Erythroblast (primary cell): ENCODE results near the gene KCNT2.

Experiments used
- GATA1 ChIP-seq: IDR thresholded peaks from 2 replicates; pipeline ENCODE4 v1.6.1; 2011; ENCODE audit warnings: low read depth, mild to moderate bottlenecking, control low read depth, low read length, moderate library complexity
- POLR2A ChIP-seq: IDR thresholded peaks from 2 replicates; pipeline ENCODE4 v1.6.1; 2011; ENCODE audit warnings: mild to moderate bottlenecking, low read length

DNA sequence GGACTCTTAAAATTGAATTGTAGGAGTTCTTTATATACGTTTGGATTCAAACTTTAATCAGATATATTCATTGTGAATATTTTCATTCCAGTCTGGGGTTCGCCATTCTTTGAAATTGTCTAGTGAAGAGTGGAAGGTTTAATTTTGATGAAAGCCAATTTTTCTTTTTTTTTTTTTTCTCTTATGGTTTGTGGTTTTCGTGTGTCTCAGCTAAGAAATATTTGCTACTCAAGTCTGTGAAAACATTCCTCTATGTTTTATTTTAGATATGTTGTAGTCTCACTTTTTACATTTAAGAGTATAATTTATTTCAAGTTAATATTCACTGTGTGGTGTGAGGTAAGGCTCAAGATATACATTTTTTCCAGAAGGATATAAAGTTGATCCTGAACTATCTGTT, 220.5 kb downstream of the KCNT2 start:
- TF ChIP-seq POLR2A (no peak), GATA1 (no peak)
